ENCODE data around the gene H1-8.

- TF ChIP-seq, protein P1, sequence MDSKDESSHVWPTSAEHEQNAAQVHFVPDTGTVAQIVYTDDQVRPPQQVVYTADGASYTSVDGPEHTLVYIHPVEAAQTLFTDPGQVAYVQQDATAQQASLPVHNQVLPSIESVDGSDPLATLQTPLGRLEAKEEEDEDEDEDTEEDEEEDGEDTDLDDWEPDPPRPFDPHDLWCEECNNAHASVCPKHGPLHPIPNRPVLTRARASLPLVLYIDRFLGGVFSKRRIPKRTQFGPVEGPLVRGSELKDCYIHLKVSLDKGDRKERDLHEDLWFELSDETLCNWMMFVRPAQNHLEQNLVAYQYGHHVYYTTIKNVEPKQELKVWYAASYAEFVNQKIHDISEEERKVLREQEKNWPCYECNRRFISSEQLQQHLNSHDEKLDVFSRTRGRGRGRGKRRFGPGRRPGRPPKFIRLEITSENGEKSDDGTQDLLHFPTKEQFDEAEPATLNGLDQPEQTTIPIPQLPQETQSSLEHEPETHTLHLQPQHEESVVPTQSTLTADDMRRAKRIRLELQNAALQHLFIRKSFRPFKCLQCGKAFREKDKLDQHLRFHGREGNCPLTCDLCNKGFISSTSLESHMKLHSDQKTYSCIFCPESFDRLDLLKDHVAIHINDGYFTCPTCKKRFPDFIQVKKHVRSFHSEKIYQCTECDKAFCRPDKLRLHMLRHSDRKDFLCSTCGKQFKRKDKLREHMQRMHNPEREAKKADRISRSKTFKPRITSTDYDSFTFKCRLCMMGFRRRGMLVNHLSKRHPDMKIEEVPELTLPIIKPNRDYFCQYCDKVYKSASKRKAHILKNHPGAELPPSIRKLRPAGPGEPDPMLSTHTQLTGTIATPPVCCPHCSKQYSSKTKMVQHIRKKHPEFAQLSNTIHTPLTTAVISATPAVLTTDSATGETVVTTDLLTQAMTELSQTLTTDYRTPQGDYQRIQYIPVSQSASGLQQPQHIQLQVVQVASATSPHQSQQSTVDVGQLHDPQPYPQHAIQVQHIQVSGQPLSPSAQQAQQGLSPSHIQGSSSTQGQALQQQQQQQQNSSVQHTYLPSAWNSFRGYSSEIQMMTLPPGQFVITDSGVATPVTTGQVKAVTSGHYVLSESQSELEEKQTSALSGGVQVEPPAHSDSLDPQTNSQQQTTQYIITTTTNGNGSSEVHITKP (tag by site-specific recombination; IDR thresholded peaks at IDR 0.05): no peak
- TF ChIP-seq, protein P2, sequence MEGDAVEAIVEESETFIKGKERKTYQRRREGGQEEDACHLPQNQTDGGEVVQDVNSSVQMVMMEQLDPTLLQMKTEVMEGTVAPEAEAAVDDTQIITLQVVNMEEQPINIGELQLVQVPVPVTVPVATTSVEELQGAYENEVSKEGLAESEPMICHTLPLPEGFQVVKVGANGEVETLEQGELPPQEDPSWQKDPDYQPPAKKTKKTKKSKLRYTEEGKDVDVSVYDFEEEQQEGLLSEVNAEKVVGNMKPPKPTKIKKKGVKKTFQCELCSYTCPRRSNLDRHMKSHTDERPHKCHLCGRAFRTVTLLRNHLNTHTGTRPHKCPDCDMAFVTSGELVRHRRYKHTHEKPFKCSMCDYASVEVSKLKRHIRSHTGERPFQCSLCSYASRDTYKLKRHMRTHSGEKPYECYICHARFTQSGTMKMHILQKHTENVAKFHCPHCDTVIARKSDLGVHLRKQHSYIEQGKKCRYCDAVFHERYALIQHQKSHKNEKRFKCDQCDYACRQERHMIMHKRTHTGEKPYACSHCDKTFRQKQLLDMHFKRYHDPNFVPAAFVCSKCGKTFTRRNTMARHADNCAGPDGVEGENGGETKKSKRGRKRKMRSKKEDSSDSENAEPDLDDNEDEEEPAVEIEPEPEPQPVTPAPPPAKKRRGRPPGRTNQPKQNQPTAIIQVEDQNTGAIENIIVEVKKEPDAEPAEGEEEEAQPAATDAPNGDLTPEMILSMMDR (tag by site-specific recombination; IDR thresholded peaks at IDR 0.05): no peak
- TF ChIP-seq SP2 (tag by site-specific recombination; IDR thresholded peaks at IDR 0.05): no peak
- TF ChIP-seq, protein P3, sequence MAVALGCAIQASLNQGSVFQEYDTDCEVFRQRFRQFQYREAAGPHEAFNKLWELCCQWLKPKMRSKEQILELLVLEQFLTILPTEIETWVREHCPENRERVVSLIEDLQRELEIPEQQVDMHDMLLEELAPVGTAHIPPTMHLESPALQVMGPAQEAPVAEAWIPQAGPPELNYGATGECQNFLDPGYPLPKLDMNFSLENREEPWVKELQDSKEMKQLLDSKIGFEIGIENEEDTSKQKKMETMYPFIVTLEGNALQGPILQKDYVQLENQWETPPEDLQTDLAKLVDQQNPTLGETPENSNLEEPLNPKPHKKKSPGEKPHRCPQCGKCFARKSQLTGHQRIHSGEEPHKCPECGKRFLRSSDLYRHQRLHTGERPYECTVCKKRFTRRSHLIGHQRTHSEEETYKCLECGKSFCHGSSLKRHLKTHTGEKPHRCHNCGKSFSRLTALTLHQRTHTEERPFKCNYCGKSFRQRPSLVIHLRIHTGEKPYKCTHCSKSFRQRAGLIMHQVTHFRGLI (tag by site-specific recombination; IDR thresholded peaks at IDR 0.05): no peak
- TF ChIP-seq YY1 (tag by site-specific recombination; IDR thresholded peaks at IDR 0.05): no peak
- TF ChIP-seq ZNF707 (tag by site-specific recombination; IDR thresholded peaks at IDR 0.05): no peak
- TF ChIP-seq, protein P4, sequence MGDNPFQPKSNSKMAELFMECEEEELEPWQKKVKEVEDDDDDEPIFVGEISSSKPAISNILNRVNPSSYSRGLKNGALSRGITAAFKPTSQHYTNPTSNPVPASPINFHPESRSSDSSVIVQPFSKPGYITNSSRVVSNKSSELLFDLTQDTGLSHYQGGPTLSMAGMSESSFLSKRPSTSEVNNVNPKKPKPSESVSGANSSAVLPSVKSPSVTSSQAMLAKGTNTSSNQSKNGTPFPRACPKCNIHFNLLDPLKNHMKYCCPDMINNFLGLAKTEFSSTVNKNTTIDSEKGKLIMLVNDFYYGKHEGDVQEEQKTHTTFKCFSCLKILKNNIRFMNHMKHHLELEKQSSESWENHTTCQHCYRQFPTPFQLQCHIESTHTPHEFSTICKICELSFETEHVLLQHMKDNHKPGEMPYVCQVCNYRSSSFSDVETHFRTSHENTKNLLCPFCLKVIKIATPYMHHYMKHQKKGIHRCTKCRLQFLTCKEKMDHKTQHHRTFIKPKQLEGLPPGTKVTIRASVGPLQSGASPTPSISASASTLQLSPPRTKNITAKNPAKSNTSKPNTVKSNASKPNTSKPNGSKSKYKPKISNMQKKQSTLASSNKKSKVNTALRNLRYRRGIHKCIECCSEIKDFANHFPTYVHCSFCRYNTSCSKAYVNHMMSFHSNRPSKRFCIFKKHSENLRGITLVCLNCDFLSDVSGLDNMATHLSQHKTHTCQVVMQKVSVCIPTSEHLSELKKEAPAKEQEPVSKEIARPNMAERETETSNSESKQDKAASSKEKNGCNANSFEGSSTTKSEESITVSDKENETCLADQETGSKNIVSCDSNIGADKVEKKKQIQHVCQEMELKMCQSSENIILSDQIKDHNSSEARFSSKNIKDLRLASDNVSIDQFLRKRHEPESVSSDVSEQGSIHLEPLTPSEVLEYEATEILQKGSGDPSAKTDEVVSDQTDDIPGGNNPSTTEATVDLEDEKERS (tag by site-specific recombination; IDR thresholded peaks at IDR 0.05): no peak
- TF ChIP-seq ZNF121 (tag by site-specific recombination; IDR thresholded peaks at IDR 0.05): no peak
- TF ChIP-seq ZBTB10 (tag by site-specific recombination; IDR thresholded peaks at IDR 0.05): no peak
- TF ChIP-seq ZNF302 (tag by site-specific recombination; IDR thresholded peaks at IDR 0.05; ENCODE audit: low read depth): no peak
- TF ChIP-seq ZNF274 (IDR thresholded peaks at IDR 0.05; ENCODE audit: low read length): no peak
- TF ChIP-seq ZNF274 (tag by site-specific recombination; IDR thresholded peaks at IDR 0.05; ENCODE audit: borderline replicate concordance): no peak
Observed at GRCh38 chr3:129571605-129572547, 28.9 kb downstream of the H1-8 start.
